HUES64 (cell line): Measurements from ENCODE around the gene RNF213.
A peak's percentile ranks its signal among the peaks of the same experiment; 100 is the strongest.

Experiments
- H3K27ac ChIP-seq: 2 replicates; pipeline ENCODE4 v1.7.0; 2013; ENCODE audit warnings: low read depth, low read length, inconsistent platforms
- H3K27me3 ChIP-seq: 2 replicates; pipeline ENCODE4 v1.6.1; 2013; ENCODE audit warnings: mild to moderate bottlenecking, low read length; ENCODE audit not compliant: insufficient read depth
- H3K36me3 ChIP-seq: 2 replicates; pipeline ENCODE4 v1.6.1; 2013; ENCODE audit warnings: mild to moderate bottlenecking, low read length; ENCODE audit not compliant: insufficient read depth
- H3K4me1 ChIP-seq: 2 replicates; pipeline ENCODE4 v1.6.1; 2013; ENCODE audit warnings: mild to moderate bottlenecking, low read length, moderate library complexity; ENCODE audit not compliant: insufficient read depth
- H3K4me3 ChIP-seq: 2 replicates; pipeline ENCODE4 v1.5.1; 2013; ENCODE audit warnings: mild to moderate bottlenecking, low read length, moderate library complexity
- H3K9ac ChIP-seq: 2 replicates; pipeline ENCODE4 v1.6.1; 2013; ENCODE audit warnings: mild to moderate bottlenecking, low read depth, low read length
- H3K9me3 ChIP-seq: 2 replicates; pipeline ENCODE4 v1.6.1; 2013; ENCODE audit warnings: low read depth, low read length; ENCODE audit not compliant: insufficient read depth
- WGBS: fragments of 150-250, 120-280 bp; methylation state at CpG from one replicate; pipeline ENCODE4 v1.1.7; 2013; ENCODE audit warnings: missing lambda C conversion rate; 5-methylcytosine and 5-hydroxymethylcytosine counted together

RNF213 gene

GRCh38 chr17:80424878-80425765, 164.5 kb downstream of the RNF213 start:
- Histone ChIP-seq H3K4me1 (no peaks in the 10 kb centered on the region; the same call in 1 of the 2 replicates), H3K9me3 (no peaks in the 10 kb centered on the region), H3K27me3 (no peaks in the 10 kb centered on the region; the same call in 1 of the 2 replicates), H3K4me3 (no peak overlapping the region), H3K9ac (peak overlapping the region; percentile 22; the same call in 1 of the 2 replicates), H3K36me3 (no peaks in the 10 kb centered on the region), H3K27ac (no peak overlapping the region)
- 86% methylated on average over 27 of the region's 27 CpGs for WGBS

GRCh38 chr17:80425835-80426426, 165.3 kb downstream of the RNF213 start:
- no peak overlapping the region for H3K4me3 ChIP-seq
- no peaks in the 10 kb centered on the region for H3K36me3 ChIP-seq
- 91% methylated on average over 9 of the region's 9 CpGs for WGBS
- H3K9ac ChIP-seq = no peak overlapping the region
- no peak overlapping the region for H3K27ac ChIP-seq
- H3K9me3 ChIP-seq = no peaks in the 10 kb centered on the region
- H3K27me3 ChIP-seq = no peaks in the 10 kb centered on the region; the same call in 1 of the 2 replicates
- no peaks in the 10 kb centered on the region; the same call in 1 of the 2 replicates for H3K4me1 ChIP-seq

GRCh38 chr17:80426671-80427326, 166.1 kb downstream of the RNF213 start:
- no peak overlapping the region for H3K4me3 ChIP-seq
- WGBS = 45% methylated on average over 24 of the region's 24 CpGs
- no peaks in the 10 kb centered on the region for H3K36me3 ChIP-seq
- H3K27ac ChIP-seq = no peak overlapping the region
- H3K9ac ChIP-seq = no peak overlapping the region
- no peaks in the 10 kb centered on the region; the same call in 1 of the 2 replicates for H3K27me3 ChIP-seq
- no peaks in the 10 kb centered on the region; the same call in 1 of the 2 replicates for H3K4me1 ChIP-seq
- H3K9me3 ChIP-seq = no peaks in the 10 kb centered on the region

- H3K27me3 ChIP-seq = no peaks in the 10 kb centered on the region; the same call in 1 of the 2 replicates
- no peaks in the 10 kb centered on the region for H3K9me3 ChIP-seq
- H3K4me1 ChIP-seq = no peaks in the 10 kb centered on the region; the same call in 1 of the 2 replicates
- no peak overlapping the region for H3K27ac ChIP-seq
- no peak overlapping the region for H3K9ac ChIP-seq
- H3K4me3 ChIP-seq = no peak overlapping the region
- H3K36me3 ChIP-seq = no peaks in the 10 kb centered on the region
- 85% methylated on average over 27 of the region's 27 CpGs for WGBS
Observed at GRCh38 chr17:80427366-80428282, 167.0 kb downstream of the RNF213 start.

GRCh38 chr17:80428363-80428762, 167.7 kb downstream of the RNF213 start:
- Histone ChIP-seq H3K27ac (no peak overlapping the region), H3K36me3 (no peaks in the 10 kb centered on the region), H3K9ac (no peak overlapping the region), H3K9me3 (no peaks in the 10 kb centered on the region), H3K27me3 (no peaks in the 10 kb centered on the region; the same call in 1 of the 2 replicates), H3K4me1 (no peaks in the 10 kb centered on the region; the same call in 1 of the 2 replicates), H3K4me3 (no peak overlapping the region)
- 93% methylated on average over 12 of the region's 12 CpGs for WGBS

GRCh38 chr17:80428796-80429195, 168.1 kb downstream of the RNF213 start:
- Histone ChIP-seq H3K4me1 (no peaks in the 10 kb centered on the region; the same call in 1 of the 2 replicates), H3K9ac (no peak overlapping the region), H3K4me3 (no peak overlapping the region), H3K27me3 (no peaks in the 10 kb centered on the region; the same call in 1 of the 2 replicates), H3K36me3 (no peaks in the 10 kb centered on the region), H3K9me3 (no peaks in the 10 kb centered on the region), H3K27ac (no peak overlapping the region)
- 88% methylated on average over 11 of the region's 11 CpGs for WGBS

- Histone ChIP-seq H3K9ac (no peak overlapping the region), H3K9me3 (no peaks in the 10 kb centered on the region), H3K4me3 (no peak overlapping the region), H3K27me3 (no peaks in the 10 kb centered on the region; the same call in 1 of the 2 replicates), H3K4me1 (no peaks in the 10 kb centered on the region; the same call in 1 of the 2 replicates), H3K27ac (no peak overlapping the region), H3K36me3 (no peaks in the 10 kb centered on the region)
- WGBS = 93% methylated on average over 33 of the region's 33 CpGs
Observed at GRCh38 chr17:80429356-80430275, 169.0 kb downstream of the RNF213 start.

- H3K9me3 ChIP-seq = no peaks in the 10 kb centered on the region
- no peaks in the 10 kb centered on the region; the same call in 1 of the 2 replicates for H3K27me3 ChIP-seq
- no peaks in the 10 kb centered on the region; the same call in 1 of the 2 replicates for H3K4me1 ChIP-seq
- WGBS = 88% methylated on average over 15 of the region's 15 CpGs
- no peaks in the 10 kb centered on the region for H3K36me3 ChIP-seq
- H3K4me3 ChIP-seq = no peak overlapping the region
- no peak overlapping the region for H3K27ac ChIP-seq
- H3K9ac ChIP-seq = no peak overlapping the region
Observed at GRCh38 chr17:80430446-80431245, 170.0 kb downstream of the RNF213 start.
